AG09319 (cell line): ENCODE measurements around the gene C1S.

Experiments
- DNase-seq: peaks from one replicate; pipeline ENCODE4 v3.0.0-alpha.2; 2010; ENCODE audit warnings: low read depth; ENCODE audit errors: extremely low read depth
- CTCF ChIP-seq: IDR thresholded peaks from 2 replicates; pipeline ENCODE4 v1.5.1; 2011; ENCODE audit warnings: low read depth, mild to moderate bottlenecking, inconsistent platforms, low read length, moderate library complexity

The C1S gene

GRCh38 chr12:7078163-7078562 is 17.6 kb downstream of the C1S start:
- DNase-seq = no peak
- TF ChIP-seq CTCF = no peak

GRCh38 chr12:7079826-7080125 is 19.3 kb downstream of the C1S start:
- DNase-seq = no peak
- no peak for TF ChIP-seq CTCF

- no peak for DNase-seq
- no peak for TF ChIP-seq CTCF
Observed at GRCh38 chr12:7081037-7081436, 20.5 kb downstream of the C1S start.

- no peak for DNase-seq
- no peak for TF ChIP-seq CTCF
Observed at GRCh38 chr12:7083125-7083524, 22.6 kb downstream of the C1S start.

- no peak for DNase-seq
- TF ChIP-seq CTCF = no peak
Observed at GRCh38 chr12:7089196-7089871, 28.8 kb downstream of the C1S start.

GRCh38 chr12:7090222-7090998 is 29.9 kb downstream of the C1S start:
- DNase-seq = no peak

More at GRCh38 chr12:7090222-7090998, 29.9 kb downstream of the C1S start:
- no peak for TF ChIP-seq CTCF
